Measurements from ENCODE around the gene CTNND2. TPM values are rescaled to one million over a fixed set of nuclear protein-coding genes. Genes with fewer than 3 reads are reported as not detected.

CTNND2 gene
- total RNA-seq, 4 donors from 2014 or later = 1.3 to 2.5 (median 2.1) TPM

DNA sequence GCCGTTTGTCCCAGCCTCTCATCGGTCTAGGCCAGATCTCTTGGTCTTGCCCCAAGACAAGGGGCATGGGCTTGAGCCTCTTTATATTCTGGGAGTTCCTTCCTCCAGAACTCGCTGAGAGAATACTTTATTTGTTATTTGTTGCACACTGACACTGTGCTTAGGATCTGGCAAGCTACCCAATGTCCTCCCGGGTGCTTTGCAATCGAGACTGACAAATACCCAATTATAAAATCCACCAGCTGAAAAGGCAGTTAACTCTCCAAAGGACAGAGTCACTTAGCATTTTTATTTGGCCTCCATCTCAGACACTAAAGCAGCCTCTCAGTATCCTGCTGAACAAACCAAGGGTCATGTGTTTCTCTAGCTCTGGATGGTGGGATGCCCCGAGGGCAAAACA lies 643.0 kb downstream of the CTNND2 start:
- H3K27ac ChIP-seq (replicated peaks in 1 of 4) = no peak overlapping the region
- H3K4me1 ChIP-seq = no peaks in the 10 kb centered on the region
- no peak for DNase-seq (ENCODE audit: extremely low spot score)
- intact Hi-C loops (cut with DNase I) = loop anchor here (10.0 kb wide), 1 partner anchor 234 kb away; no protein-coding TSS in a partner anchor
- no peak overlapping the region for H3K4me3 ChIP-seq
- H3K9me3 ChIP-seq = no peaks in the 10 kb centered on the region
- TF ChIP-seq EP300 (IDR thresholded peaks at IDR 0.05) = no peak
- no peak for TF ChIP-seq POLR2A (IDR thresholded peaks at IDR 0.05; ENCODE audit: low read depth)
- TF ChIP-seq CTCF (IDR thresholded peaks at IDR 0.05) = no peak
- TF ChIP-seq POLR2AphosphoS5 (IDR thresholded peaks at IDR 0.05) = no peak
- H3K36me3 ChIP-seq = no peaks in the 10 kb centered on the region
- WGBS = 68% methylated on average over 6 of the region's 6 CpGs
- H3K27me3 ChIP-seq = no peaks in the 10 kb centered on the region

- TF ChIP-seq CTCF (IDR thresholded peaks at IDR 0.05) = no peak
- TF ChIP-seq POLR2AphosphoS5 (IDR thresholded peaks at IDR 0.05) = no peak
- no peak for TF ChIP-seq EP300 (IDR thresholded peaks at IDR 0.05)
- TF ChIP-seq POLR2A (IDR thresholded peaks at IDR 0.05; ENCODE audit: low read depth) = no peak
- no peak overlapping the region for H3K27ac ChIP-seq (replicated peaks in 1 of 4)
- no peak for DNase-seq (ENCODE audit: extremely low spot score)
- H3K4me3 ChIP-seq = no peak overlapping the region
- WGBS = 92% methylated on average over 5 of the region's 5 CpGs
- no peaks in the 10 kb centered on the region for H3K36me3 ChIP-seq
- no peaks in the 10 kb centered on the region for H3K9me3 ChIP-seq
- no peaks in the 10 kb centered on the region for H3K27me3 ChIP-seq
- intact Hi-C loops (cut with DNase I) = no loop called here
- H3K4me1 ChIP-seq = no peaks in the 10 kb centered on the region
These were observed 646.2 kb downstream of the CTNND2 start for GRCh38 chr5:11258001-11258400.

GRCh38 chr5:11252523-11252922 lies 651.7 kb downstream of the CTNND2 start:
- intact Hi-C loops (cut with DNase I) = no loop called here
- no peak for TF ChIP-seq CTCF (IDR thresholded peaks at IDR 0.05)
- Histone ChIP-seq H3K27me3 (no peaks in the 10 kb centered on the region), H3K27ac (replicated peaks in 1 of 4) (no peak overlapping the region), H3K4me3 (no peak overlapping the region), H3K4me1 (no peaks in the 10 kb centered on the region), H3K36me3 (no peaks in the 10 kb centered on the region), H3K9me3 (no peaks in the 10 kb centered on the region)
- no peak for DNase-seq (ENCODE audit: extremely low spot score)

DNA sequence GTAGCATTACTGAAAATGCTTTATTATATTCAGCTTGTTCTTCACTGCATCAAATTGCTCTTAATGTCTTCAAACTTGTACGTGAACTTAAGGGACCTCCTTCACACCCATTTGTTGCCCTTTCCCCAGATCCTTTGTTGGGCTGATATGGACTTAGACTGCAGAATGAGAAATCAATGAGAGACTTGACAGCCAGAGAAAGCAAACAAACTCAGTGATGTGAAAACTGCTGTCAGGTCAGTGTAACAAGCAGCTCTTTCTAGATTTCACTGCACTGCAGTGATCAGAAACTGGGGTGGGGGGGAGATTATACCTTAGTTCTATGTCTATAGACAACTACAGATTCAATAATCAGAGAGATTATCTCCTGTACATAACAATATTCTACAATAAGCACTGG lies 652.2 kb downstream of the CTNND2 start:
- no peak for DNase-seq (ENCODE audit: extremely low spot score)
- no peaks in the 10 kb centered on the region for H3K36me3 ChIP-seq
- H3K4me1 ChIP-seq = no peaks in the 10 kb centered on the region
- 0% methylated on average over 1 of the region's 1 CpG for WGBS
- no peaks in the 10 kb centered on the region for H3K27me3 ChIP-seq
- H3K27ac ChIP-seq (replicated peaks in 1 of 4) = no peak overlapping the region
- TF ChIP-seq EP300 (IDR thresholded peaks at IDR 0.05) = no peak
- TF ChIP-seq POLR2AphosphoS5 (IDR thresholded peaks at IDR 0.05) = no peak
- no peak overlapping the region for H3K4me3 ChIP-seq
- H3K9me3 ChIP-seq = no peaks in the 10 kb centered on the region
- intact Hi-C loops (cut with DNase I) = no loop called here

GRCh38 chr5:11251247-11251646 lies 653.0 kb downstream of the CTNND2 start:
- H3K27ac ChIP-seq (replicated peaks in 1 of 4) = no peak overlapping the region
- no peaks in the 10 kb centered on the region for H3K4me1 ChIP-seq
- H3K9me3 ChIP-seq = no peaks in the 10 kb centered on the region
- no peak for DNase-seq (ENCODE audit: extremely low spot score)
- H3K27me3 ChIP-seq = no peaks in the 10 kb centered on the region
- intact Hi-C loops (cut with DNase I) = no loop called here
- no peaks in the 10 kb centered on the region for H3K36me3 ChIP-seq
- H3K4me3 ChIP-seq = no peak overlapping the region
- 41% methylated on average over 6 of the region's 6 CpGs for WGBS
- TF ChIP-seq POLR2AphosphoS5 (IDR thresholded peaks at IDR 0.05) (no peak), EP300 (IDR thresholded peaks at IDR 0.05) (no peak), POLR2A (IDR thresholded peaks at IDR 0.05; ENCODE audit: low read depth) (no peak), CTCF (IDR thresholded peaks at IDR 0.05) (no peak)

Data from esophagus muscularis mucosa (tissue), 4 donors.